K562 (cell line): ENCODE measurements around the gene DHDH.
"Not testable (repeated sequence)": the region's sequence is repeated elsewhere in the genome, so short reads cannot be mapped to it uniquely, and the experiment has no call there.

Source experiments
- RBM39 ChIP-seq: fragments of 200-400 bp; formaldehyde crosslinking; optimal IDR thresholded peaks from 2 replicates; pipeline ENCODE3; 2018; ENCODE audit warnings: low read depth, low read length
- SRF ChIP-seq, 2 experiments: fragments of 250-450, 450-650 bp in 1 of 2; sonication (Bioruptor Pico) in 1 of 2; sonication (generic) in 1 of 2; formaldehyde crosslinking; IDR thresholded peaks; 2 replicates each; pipeline versions ENCODE4 v1.5.0 to v1.5.1; 2020 to 2022; ENCODE audit warnings: mild to moderate bottlenecking in 1 of 2, missing genetic modification reagents in 1 of 2
- TAF1 ChIP-seq: IDR thresholded peaks from 2 replicates; pipeline ENCODE4 v1.6.1; 2011; ENCODE audit warnings: mild to moderate bottlenecking, low read length, moderate library complexity; ENCODE audit not compliant: insufficient read depth, control insufficient read depth, severe bottlenecking; ENCODE audit errors: extremely low read depth
- ZNF133 ChIP-seq: fragments of 250-450 bp; sonication (Bioruptor Pico); IDR thresholded peaks from 2 replicates; pipeline ENCODE4 v1.4.0; 2020; ENCODE audit warnings: mild to moderate bottlenecking
- TF ChIP-seq, protein P1 (sequence below), 2 experiments: fragments of 450-650 bp; IDR thresholded peaks; 2 replicates each; pipeline ENCODE4 v1.6.1; 2018; ENCODE audit warnings: mild to moderate bottlenecking in 2 of 2, low read depth in 1 of 2; ENCODE audit not compliant: partially characterized antibody in 2 of 2
- TF ChIP-seq, protein P2 (sequence below), 3 experiments: IDR thresholded peaks in 2 of 3; conservative IDR thresholded peaks in 1 of 3; 2 replicates each; pipeline ENCODE4 v1.5.1; 2011 to 2012; ENCODE audit warnings: low read length in 3 of 3, mild to moderate bottlenecking in 3 of 3, control low read depth in 2 of 3, improper control_type of control experiment in 1 of 3, inconsistent platforms in 1 of 3, low read depth in 1 of 3, mixed read lengths in 1 of 3, moderate library complexity in 1 of 3; ENCODE audit not compliant: insufficient read depth in 2 of 3
- TF ChIP-seq, protein P3 (sequence below): sonication (generic); formaldehyde crosslinking; IDR thresholded peaks from 2 replicates; pipeline ENCODE4 v1.9.0; 2022; ENCODE audit warnings: mild to moderate bottlenecking, missing genetic modification reagents

DNA sequence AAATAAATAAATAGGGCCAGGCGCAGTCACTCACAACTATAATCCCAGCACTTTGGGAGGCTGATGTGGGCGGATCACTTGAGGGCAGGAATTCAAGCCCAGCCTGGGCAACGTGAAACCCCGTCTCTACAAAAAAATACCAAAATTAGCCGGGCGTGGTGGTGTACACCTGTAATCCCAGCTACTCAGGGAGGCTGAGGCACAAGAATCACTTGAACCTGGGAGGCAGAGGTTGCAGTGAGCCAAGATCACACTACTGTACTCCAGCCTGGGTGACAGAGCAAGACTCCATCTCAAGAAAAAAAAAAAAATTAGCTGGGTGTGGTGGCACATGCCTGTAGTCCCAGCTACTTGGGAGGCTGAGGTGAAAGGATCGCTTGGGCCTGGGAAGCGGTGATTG lies 7.6 kb upstream of the DHDH start:
- TF ChIP-seq, protein P1, sequence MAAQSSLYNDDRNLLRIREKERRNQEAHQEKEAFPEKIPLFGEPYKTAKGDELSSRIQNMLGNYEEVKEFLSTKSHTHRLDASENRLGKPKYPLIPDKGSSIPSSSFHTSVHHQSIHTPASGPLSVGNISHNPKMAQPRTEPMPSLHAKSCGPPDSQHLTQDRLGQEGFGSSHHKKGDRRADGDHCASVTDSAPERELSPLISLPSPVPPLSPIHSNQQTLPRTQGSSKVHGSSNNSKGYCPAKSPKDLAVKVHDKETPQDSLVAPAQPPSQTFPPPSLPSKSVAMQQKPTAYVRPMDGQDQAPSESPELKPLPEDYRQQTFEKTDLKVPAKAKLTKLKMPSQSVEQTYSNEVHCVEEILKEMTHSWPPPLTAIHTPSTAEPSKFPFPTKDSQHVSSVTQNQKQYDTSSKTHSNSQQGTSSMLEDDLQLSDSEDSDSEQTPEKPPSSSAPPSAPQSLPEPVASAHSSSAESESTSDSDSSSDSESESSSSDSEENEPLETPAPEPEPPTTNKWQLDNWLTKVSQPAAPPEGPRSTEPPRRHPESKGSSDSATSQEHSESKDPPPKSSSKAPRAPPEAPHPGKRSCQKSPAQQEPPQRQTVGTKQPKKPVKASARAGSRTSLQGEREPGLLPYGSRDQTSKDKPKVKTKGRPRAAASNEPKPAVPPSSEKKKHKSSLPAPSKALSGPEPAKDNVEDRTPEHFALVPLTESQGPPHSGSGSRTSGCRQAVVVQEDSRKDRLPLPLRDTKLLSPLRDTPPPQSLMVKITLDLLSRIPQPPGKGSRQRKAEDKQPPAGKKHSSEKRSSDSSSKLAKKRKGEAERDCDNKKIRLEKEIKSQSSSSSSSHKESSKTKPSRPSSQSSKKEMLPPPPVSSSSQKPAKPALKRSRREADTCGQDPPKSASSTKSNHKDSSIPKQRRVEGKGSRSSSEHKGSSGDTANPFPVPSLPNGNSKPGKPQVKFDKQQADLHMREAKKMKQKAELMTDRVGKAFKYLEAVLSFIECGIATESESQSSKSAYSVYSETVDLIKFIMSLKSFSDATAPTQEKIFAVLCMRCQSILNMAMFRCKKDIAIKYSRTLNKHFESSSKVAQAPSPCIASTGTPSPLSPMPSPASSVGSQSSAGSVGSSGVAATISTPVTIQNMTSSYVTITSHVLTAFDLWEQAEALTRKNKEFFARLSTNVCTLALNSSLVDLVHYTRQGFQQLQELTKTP (IDR thresholded peaks at IDR 0.05; ENCODE audit: low read depth in 1 of 2, partially characterized antibody in 2 of 2) = not testable (repeated sequence)
- TF ChIP-seq, protein P2, sequence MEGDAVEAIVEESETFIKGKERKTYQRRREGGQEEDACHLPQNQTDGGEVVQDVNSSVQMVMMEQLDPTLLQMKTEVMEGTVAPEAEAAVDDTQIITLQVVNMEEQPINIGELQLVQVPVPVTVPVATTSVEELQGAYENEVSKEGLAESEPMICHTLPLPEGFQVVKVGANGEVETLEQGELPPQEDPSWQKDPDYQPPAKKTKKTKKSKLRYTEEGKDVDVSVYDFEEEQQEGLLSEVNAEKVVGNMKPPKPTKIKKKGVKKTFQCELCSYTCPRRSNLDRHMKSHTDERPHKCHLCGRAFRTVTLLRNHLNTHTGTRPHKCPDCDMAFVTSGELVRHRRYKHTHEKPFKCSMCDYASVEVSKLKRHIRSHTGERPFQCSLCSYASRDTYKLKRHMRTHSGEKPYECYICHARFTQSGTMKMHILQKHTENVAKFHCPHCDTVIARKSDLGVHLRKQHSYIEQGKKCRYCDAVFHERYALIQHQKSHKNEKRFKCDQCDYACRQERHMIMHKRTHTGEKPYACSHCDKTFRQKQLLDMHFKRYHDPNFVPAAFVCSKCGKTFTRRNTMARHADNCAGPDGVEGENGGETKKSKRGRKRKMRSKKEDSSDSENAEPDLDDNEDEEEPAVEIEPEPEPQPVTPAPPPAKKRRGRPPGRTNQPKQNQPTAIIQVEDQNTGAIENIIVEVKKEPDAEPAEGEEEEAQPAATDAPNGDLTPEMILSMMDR (IDR thresholded peaks at IDR 0.05 in 2 of 3, conservative IDR thresholded peaks at IDR 0.05 in 1 of 3; ENCODE audit: insufficient read depth in 2 of 3, low read depth in 1 of 3, low read length in 3 of 3) = not testable (repeated sequence)
- not testable (repeated sequence) for TF ChIP-seq SRF (CRISPR knock-in tag; IDR thresholded peaks at IDR 0.05); TAF1; ZNF133 (CRISPR knock-in tag); RBM39
- TF ChIP-seq, protein P3, sequence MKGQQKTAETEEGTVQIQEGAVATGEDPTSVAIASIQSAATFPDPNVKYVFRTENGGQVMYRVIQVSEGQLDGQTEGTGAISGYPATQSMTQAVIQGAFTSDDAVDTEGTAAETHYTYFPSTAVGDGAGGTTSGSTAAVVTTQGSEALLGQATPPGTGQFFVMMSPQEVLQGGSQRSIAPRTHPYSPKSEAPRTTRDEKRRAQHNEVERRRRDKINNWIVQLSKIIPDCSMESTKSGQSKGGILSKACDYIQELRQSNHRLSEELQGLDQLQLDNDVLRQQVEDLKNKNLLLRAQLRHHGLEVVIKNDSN (CRISPR knock-in tag) = not testable (repeated sequence)
